Hematopoietic multipotent progenitor cell treated with erythropoietin and hydrocortisone succinate and interleukin-3 and kit ligand, for 4 days (in vitro differentiated cells): ENCODE data around the gene PLA2G4D.

Experiments
- DNase-seq: peaks from one replicate; pipeline ENCODE4 v3.0.0-alpha.2; 2015

The PLA2G4D gene

GRCh38 chr15:42088801-42089640 is 5.3 kb downstream of the PLA2G4D start:
- DNase-seq: no peak

- DNase-seq: no peak
Observed at GRCh38 chr15:42087926-42088800, 6.2 kb downstream of the PLA2G4D start.

- no peak for DNase-seq
Observed at GRCh38 chr15:42087460-42087859, 6.9 kb downstream of the PLA2G4D start.

GRCh38 chr15:42085721-42086120 is 8.6 kb downstream of the PLA2G4D start:
- no peak for DNase-seq

GRCh38 chr15:42085236-42085605 is 9.1 kb downstream of the PLA2G4D start:
- no peak for DNase-seq

- peak; percentile 70 for DNase-seq
Observed at GRCh38 chr15:42084465-42085235, 9.7 kb downstream of the PLA2G4D start.

GRCh38 chr15:42083916-42084315 is 10.4 kb downstream of the PLA2G4D start:
- DNase-seq: no peak

- DNase-seq: no peak
Observed at GRCh38 chr15:42083605-42083908, 10.8 kb downstream of the PLA2G4D start.

- no peak for DNase-seq
Observed at GRCh38 chr15:42082823-42083604, 11.3 kb downstream of the PLA2G4D start.

- DNase-seq: no peak
Observed at GRCh38 chr15:42082141-42082540, 12.2 kb downstream of the PLA2G4D start.

- DNase-seq: no peak
Observed at GRCh38 chr15:42080919-42081830, 13.2 kb downstream of the PLA2G4D start.

GRCh38 chr15:42080186-42080918 is 14.0 kb downstream of the PLA2G4D start:
- DNase-seq: no peak

GRCh38 chr15:42079401-42079908 is 14.9 kb downstream of the PLA2G4D start:
- DNase-seq: no peak

GRCh38 chr15:42078903-42079302 is 15.5 kb downstream of the PLA2G4D start:
- DNase-seq: no peak

- peak; percentile 34 for DNase-seq
Observed at GRCh38 chr15:42077689-42078088, 16.7 kb downstream of the PLA2G4D start.

GRCh38 chr15:42073418-42073817 is 20.9 kb downstream of the PLA2G4D start:
- DNase-seq: no peak

- no peak for DNase-seq
Observed at GRCh38 chr15:42072141-42072685, 22.1 kb downstream of the PLA2G4D start.

- no peak for DNase-seq
Observed at GRCh38 chr15:42071717-42072116, 22.6 kb downstream of the PLA2G4D start.

GRCh38 chr15:42070976-42071350 is 23.4 kb downstream of the PLA2G4D start:
- DNase-seq: peak; percentile 22

- DNase-seq: no peak
Observed at GRCh38 chr15:42070279-42070975, 23.9 kb downstream of the PLA2G4D start.
